A673 (cell line): Measurements from ENCODE around the gene ABCG1.

Experiments used
- CTCF ChIP-seq: fragments of 300-800, 200-600 bp; sonication (generic); conservative IDR thresholded peaks from 2 replicates; pipeline ENCODE4 v1.5.1; 2017; ENCODE audit warnings: low read depth, mild to moderate bottlenecking, antibody characterized with exemption, low read length, moderate library complexity, mixed read lengths
- EZH2 ChIP-seq: fragments of 200-600 bp; sonication (generic); IDR thresholded peaks from 2 replicates; pipeline ENCODE4 v1.6.1; 2017; ENCODE audit warnings: borderline replicate concordance, low read depth, mild to moderate bottlenecking, mixed read lengths, antibody characterized with exemption, low read length; ENCODE audit not compliant: poor library complexity, severe bottlenecking

GRCh38 chr21:42258885-42259407, 40.0 kb downstream of the ABCG1 start:
- TF ChIP-seq CTCF (peak; percentile 4; the same call in 1 of the 2 replicates), EZH2 (no peak)
